ENCODE data around the gene SPATA20. TPM values are rescaled to one million over a fixed set of nuclear protein-coding genes. Genes with fewer than 3 reads are reported as not detected.
A peak's percentile ranks its signal among the peaks of the same experiment; 100 is the strongest.

The SPATA20 gene
- total RNA-seq, 1 donor: 142 TPM

- no peaks in the 10 kb centered on the region for H3K27me3 ChIP-seq (ENCODE audit: insufficient read depth, low read length)
- peaks cover 6% of the 10 kb centered on the region for H4K20me1 ChIP-seq (ENCODE audit: insufficient read depth, low read length)
- H3K27ac ChIP-seq (ENCODE audit: low read depth, low read length): no peak overlapping the region
- H3K4me1 ChIP-seq (ENCODE audit: insufficient read depth, low read length): peaks cover 6% of the 10 kb centered on the region
- TF ChIP-seq CTCF (IDR thresholded peaks at IDR 0.05; ENCODE audit: extremely low read depth, low read depth, low read length): no peak
- H3K9me3 ChIP-seq (ENCODE audit: low read depth, low read length): no peaks in the 10 kb centered on the region
- H3K4me2 ChIP-seq (ENCODE audit: insufficient read depth, low read length): no peak overlapping the region
- H3K4me3 ChIP-seq (ENCODE audit: insufficient read depth, low read length): no peak overlapping the region
- DNase-seq (ENCODE audit: insufficient read length, low spot score, missing footprints): no peak
- H3K79me2 ChIP-seq (ENCODE audit: insufficient read depth, low read length): peaks cover 12% of the 10 kb centered on the region
- peaks cover 33% of the 10 kb centered on the region for H3K36me3 ChIP-seq (ENCODE audit: insufficient read depth, low read length)
- no peak overlapping the region for H2AFZ ChIP-seq (ENCODE audit: low read length)
Measured at GRCh38 chr17:50548831-50549230, 1.9 kb downstream of the SPATA20 start.

GRCh38 chr17:50549256-50549941, 2.4 kb downstream of the SPATA20 start:
- no peak for DNase-seq (ENCODE audit: insufficient read length, low spot score, missing footprints)
- Histone ChIP-seq H3K27ac (ENCODE audit: low read depth, low read length) (no peak overlapping the region), H3K79me2 (ENCODE audit: insufficient read depth, low read length) (peaks cover 12% of the 10 kb centered on the region), H3K4me3 (ENCODE audit: insufficient read depth, low read length) (no peak overlapping the region), H2AFZ (ENCODE audit: low read length) (no peak overlapping the region), H3K4me2 (ENCODE audit: insufficient read depth, low read length) (no peak overlapping the region), H3K27me3 (ENCODE audit: insufficient read depth, low read length) (no peaks in the 10 kb centered on the region), H3K4me1 (ENCODE audit: insufficient read depth, low read length) (peaks cover 6% of the 10 kb centered on the region), H3K36me3 (ENCODE audit: insufficient read depth, low read length) (peaks cover 33% of the 10 kb centered on the region), H4K20me1 (ENCODE audit: insufficient read depth, low read length) (peaks cover 9% of the 10 kb centered on the region), H3K9me3 (ENCODE audit: low read depth, low read length) (no peaks in the 10 kb centered on the region)
- TF ChIP-seq CTCF (IDR thresholded peaks at IDR 0.05; ENCODE audit: extremely low read depth, low read depth, low read length): no peak

- no peak overlapping the region for H2AFZ ChIP-seq (ENCODE audit: low read length)
- no peaks in the 10 kb centered on the region for H3K27me3 ChIP-seq (ENCODE audit: insufficient read depth, low read length)
- peaks cover 11% of the 10 kb centered on the region for H4K20me1 ChIP-seq (ENCODE audit: insufficient read depth, low read length)
- H3K9me3 ChIP-seq (ENCODE audit: low read depth, low read length): no peaks in the 10 kb centered on the region
- DNase-seq (ENCODE audit: insufficient read length, low spot score, missing footprints): no peak
- peaks cover 12% of the 10 kb centered on the region for H3K79me2 ChIP-seq (ENCODE audit: insufficient read depth, low read length)
- H3K27ac ChIP-seq (ENCODE audit: low read depth, low read length): no peak overlapping the region
- H3K4me3 ChIP-seq (ENCODE audit: insufficient read depth, low read length): no peak overlapping the region
- H3K4me1 ChIP-seq (ENCODE audit: insufficient read depth, low read length): peaks cover 6% of the 10 kb centered on the region
- H3K36me3 ChIP-seq (ENCODE audit: insufficient read depth, low read length): peaks cover 33% of the 10 kb centered on the region
- H3K4me2 ChIP-seq (ENCODE audit: insufficient read depth, low read length): no peak overlapping the region
- no peak for TF ChIP-seq CTCF (IDR thresholded peaks at IDR 0.05; ENCODE audit: extremely low read depth, low read depth, low read length)
Measured at GRCh38 chr17:50549969-50550368, 3.0 kb downstream of the SPATA20 start.

GRCh38 chr17:50550661-50551432, 3.9 kb downstream of the SPATA20 start:
- Histone ChIP-seq H3K4me1 (ENCODE audit: insufficient read depth, low read length) (peaks cover 6% of the 10 kb centered on the region), H3K4me2 (ENCODE audit: insufficient read depth, low read length) (no peak overlapping the region), H3K27me3 (ENCODE audit: insufficient read depth, low read length) (no peaks in the 10 kb centered on the region), H3K4me3 (ENCODE audit: insufficient read depth, low read length) (no peak overlapping the region), H3K27ac (ENCODE audit: low read depth, low read length) (no peak overlapping the region), H3K36me3 (ENCODE audit: insufficient read depth, low read length) (peaks cover 37% of the 10 kb centered on the region), H4K20me1 (ENCODE audit: insufficient read depth, low read length) (peaks cover 11% of the 10 kb centered on the region), H3K9me3 (ENCODE audit: low read depth, low read length) (no peaks in the 10 kb centered on the region), H3K79me2 (ENCODE audit: insufficient read depth, low read length) (peaks cover 12% of the 10 kb centered on the region), H2AFZ (ENCODE audit: low read length) (no peak overlapping the region)
- peak; percentile 99 for DNase-seq (ENCODE audit: insufficient read length, low spot score, missing footprints)
- peak; percentile 77 for TF ChIP-seq CTCF (IDR thresholded peaks at IDR 0.05; ENCODE audit: extremely low read depth, low read depth, low read length)
